B cell (primary cell): ENCODE measurements around the gene ARL14.

Source experiments
- CTCF ChIP-seq: fragments of 200-600 bp; IDR thresholded peaks from one replicate; pipeline ENCODE4 v1.8.0; 2022; ENCODE audit warnings: antibody characterized with exemption, mild to moderate bottlenecking
- EZH2 ChIP-seq: IDR thresholded peaks from 2 replicates; pipeline ENCODE4 v1.6.1; 2012; ENCODE audit warnings: borderline replicate concordance, low read depth, mild to moderate bottlenecking, moderate library complexity, low read length; ENCODE audit not compliant: insufficient read depth, poor library complexity, severe bottlenecking

- TF ChIP-seq CTCF (peak; percentile 54), EZH2 (no peak)
These were observed 10.1 kb downstream of the ARL14 start for GRCh38 chr3:160686955-160687535.
